Endothelial cell of umbilical vein (primary cell): Measurements from ENCODE around the gene TULP4. TPM values are rescaled to one million over a fixed set of nuclear protein-coding genes. Genes with fewer than 3 reads are reported as not detected.

Experiments used
- BruUV-seq: library from RNA; stranded (reverse); fragments of 400-500 nt; replicated peaks from 2 replicates; lab custom pipeline; 2021; lab: Mats Ljungman, UMichigan
- CTCF ChIA-PET: fragments of 300-600, 350-600 bp; sonication (Branson Sonifier 250); formaldehyde crosslinking; loops from one replicate; lab custom pipeline; 2021; ENCODE audit warnings: antibody characterized with exemption, inconsistent platforms; lab: Charles Lee
- POLR2A ChIA-PET: fragments of 300-600, 350-600 bp; sonication (Branson Sonifier 250); formaldehyde crosslinking; loops from one replicate; lab custom pipeline; 2021; ENCODE audit warnings: antibody characterized with exemption, inconsistent platforms; lab: Charles Lee
- DNase-seq: peaks from one replicate; pipeline ENCODE4 v3.0.0-alpha.2; 2011; ENCODE audit warnings: low read depth, low spot score
- FAIRE-seq: peaks from 2 replicates; lab custom pipeline; 2011; peaks lifted over from hg19 to GRCh38; lab: Jason Lieb, UNC
- H2AFZ ChIP-seq: 2 replicates; pipeline ENCODE4 v1.6.0; 2012; ENCODE audit warnings: low read depth, low read length, control low read depth, inconsistent platforms
- H3K27ac ChIP-seq: 2 replicates; pipeline ENCODE4 v1.5.1; 2011; ENCODE audit warnings: low read depth, mild to moderate bottlenecking, control low read depth, low read length, moderate library complexity; ENCODE audit not compliant: insufficient read depth
- H3K27me3 ChIP-seq, 2 experiments: 2 replicates each; pipeline versions ENCODE4 v1.6.0 to v1.6.1; 2011; ENCODE audit warnings: low read length in 2 of 2, mixed read lengths in 1 of 2; ENCODE audit not compliant: control insufficient read depth in 2 of 2, insufficient read depth in 2 of 2
- H3K36me3 ChIP-seq, 2 experiments: 2 replicates in 1 of 2; 3 replicates in 1 of 2; pipeline ENCODE4 v1.5.1; 2011; ENCODE audit warnings: low read length in 2 of 2, mild to moderate bottlenecking in 1 of 2, moderate library complexity in 1 of 2; ENCODE audit not compliant: control insufficient read depth in 2 of 2, insufficient read depth in 2 of 2; ENCODE audit errors: extremely low read depth in 1 of 2
- H3K4me1 ChIP-seq: 3 replicates; pipeline ENCODE4 v1.5.1; 2011; ENCODE audit warnings: mild to moderate bottlenecking, low read length; ENCODE audit not compliant: control insufficient read depth, insufficient read depth; ENCODE audit errors: extremely low read depth
- H3K4me2 ChIP-seq: 2 replicates; pipeline ENCODE4 v1.6.1; 2011; ENCODE audit warnings: low read length, control low read depth, mixed read lengths; ENCODE audit not compliant: insufficient read depth
- H3K4me3 ChIP-seq, 3 experiments: fragments of 200-600 bp in 1 of 3; sonication (generic), shearing (Covaris generic) in 1 of 3; replicated peaks in 1 of 3; 2 replicates each; pipeline ENCODE4 v1.5.1; 2011 to 2016; ENCODE audit warnings: control low read depth in 3 of 3, low read length in 3 of 3, mild to moderate bottlenecking in 2 of 3, inconsistent platforms in 1 of 3, low read depth in 1 of 3, moderate library complexity in 1 of 3; ENCODE audit not compliant: insufficient read depth in 1 of 3
- H3K79me2 ChIP-seq: 2 replicates; pipeline ENCODE4 v1.6.0; 2012; ENCODE audit warnings: low read length, inconsistent platforms; ENCODE audit not compliant: control insufficient read depth, insufficient read depth
- H3K9ac ChIP-seq: replicated peaks from 2 replicates; pipeline ENCODE3; 2011; ENCODE audit warnings: low read length, control low read depth; ENCODE audit not compliant: insufficient read depth; ENCODE audit errors: extremely low read depth
- H3K9me1 ChIP-seq: replicated peaks from 3 replicates; pipeline ENCODE4 v1.6.0; 2011; ENCODE audit warnings: mild to moderate bottlenecking, low read length; ENCODE audit not compliant: control insufficient read depth, insufficient read depth; ENCODE audit errors: extremely low read depth
- H3K9me3 ChIP-seq: replicated peaks from 2 replicates; pipeline ENCODE4 v1.5.1; 2012; ENCODE audit warnings: low read length, inconsistent platforms; ENCODE audit not compliant: control insufficient read depth, insufficient read depth
- H4K20me1 ChIP-seq: replicated peaks from 2 replicates; pipeline ENCODE3; 2011; ENCODE audit warnings: mild to moderate bottlenecking, low read length; ENCODE audit not compliant: control insufficient read depth, insufficient read depth; ENCODE audit errors: extremely low read depth
- EZH2 ChIP-seq: IDR thresholded peaks from 2 replicates; pipeline ENCODE4 v1.6.1; 2012; ENCODE audit warnings: borderline replicate concordance, low read depth, mild to moderate bottlenecking, moderate library complexity, low read length, inconsistent platforms; ENCODE audit not compliant: severe bottlenecking
- FOS ChIP-seq: IDR thresholded peaks from 2 replicates; pipeline ENCODE4 v1.6.1; 2011; ENCODE audit warnings: mild to moderate bottlenecking, low read length, moderate library complexity, borderline replicate concordance; ENCODE audit not compliant: insufficient read depth
- GATA2 ChIP-seq: IDR thresholded peaks from 2 replicates; pipeline ENCODE4 v1.7.0; 2011; ENCODE audit warnings: low read depth, mild to moderate bottlenecking, moderate library complexity, mixed read lengths, low read length; ENCODE audit not compliant: insufficient read length, insufficient read depth
- JUN ChIP-seq: IDR thresholded peaks from 2 replicates; pipeline ENCODE4 v1.6.1; 2011; ENCODE audit warnings: borderline replicate concordance, low read depth; ENCODE audit not compliant: insufficient read length, insufficient read depth
- MYC ChIP-seq: IDR thresholded peaks from one replicate; pipeline ENCODE4 v1.6.1; 2011; ENCODE audit warnings: mild to moderate bottlenecking, low read depth, low read length
- POLR2A ChIP-seq: IDR thresholded peaks from 2 replicates; pipeline ENCODE4 v1.6.1; 2012; ENCODE audit warnings: low read depth, mild to moderate bottlenecking, control low read depth, low read length
- POLR2AphosphoS5 ChIP-seq: IDR thresholded peaks from 2 replicates; pipeline ENCODE4 v1.6.1; 2012; ENCODE audit warnings: low read depth, mild to moderate bottlenecking, control low read depth, low read length, moderate library complexity; ENCODE audit not compliant: insufficient read depth
- dilution Hi-C: fragments of 300-500 bp; cut with MboI; formaldehyde crosslinking; loops from one replicate; pipeline ENCODE4 v1.15.0; 2019; ENCODE audit warnings: low sequenced_read_pairs; ENCODE audit not compliant: extremely low pct_ligation_motif_present
- intact Hi-C: fragments of 100-400 bp; cut with micrococcal nuclease; formaldehyde crosslinking; loops from one replicate; pipeline ENCODE4 v1.10.0; 2022
- polyA plus RNA-seq, 4 experiments: library from polyadenylated mRNA; depleted of rRNA in 3 of 4; stranded (reverse) in 3 of 4; unstranded in 1 of 4; fragments of >200 nt; gene quantifications; 2 replicates each; pipeline versions ENCODE4 v1.2.1 to v1.2.3, GENCODE V29; 2011 to 2012; ENCODE audit warnings: missing spikeins in 1 of 4
- total RNA-seq: library from RNA; stranded (reverse); gene quantifications from 2 replicates; pipeline ENCODE4 v1.2.3, GENCODE V29; 2021
- TF ChIP-seq, protein P1 (sequence below), 2 donors: IDR thresholded peaks; 1 replicate in 1 of 2; 2 replicates in 1 of 2; pipeline ENCODE4 v1.5.1; 2011; ENCODE audit warnings: low read length in 2 of 2, mild to moderate bottlenecking in 2 of 2, moderate library complexity in 2 of 2, control low read depth in 1 of 2, inconsistent platforms in 1 of 2, low read depth in 1 of 2; ENCODE audit not compliant: insufficient read depth in 1 of 2; ENCODE audit errors: extremely low read depth in 1 of 2
- TF ChIP-seq, protein P2 (sequence below): IDR thresholded peaks from 2 replicates; pipeline ENCODE4 v1.6.1; 2011; ENCODE audit not compliant: insufficient read depth, insufficient read length

Gene TULP4
- total and polyA plus RNA-seq, 2 donors (not counting 3 experiments of a cell fraction or from before 2014, with no cell fraction given) = 10.8 to 55.1 TPM

DNA sequence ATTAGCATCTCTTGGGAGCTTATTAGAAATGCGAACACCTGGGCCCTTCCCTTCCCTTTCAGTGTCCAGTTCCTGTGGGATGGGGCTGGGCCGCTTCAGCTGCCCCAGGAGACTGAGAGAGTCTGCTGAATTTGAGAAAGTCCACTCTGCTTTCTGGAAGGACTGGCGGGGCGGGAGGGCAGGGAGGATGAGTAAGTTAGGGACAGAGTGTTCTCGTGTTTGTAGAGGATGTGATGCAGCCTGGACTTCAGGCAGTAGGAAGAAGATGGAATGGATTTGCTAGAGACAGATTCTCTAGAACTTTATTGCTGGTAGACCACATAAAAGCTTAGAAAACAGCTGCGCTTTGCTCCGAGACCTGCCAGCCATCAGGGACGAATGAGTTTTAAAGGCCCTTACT is 1.1 kb upstream of the TULP4 start:
- Histone ChIP-seq H3K79me2 (no peaks in the 10 kb centered on the region), H3K9me3 (no peaks in the 10 kb centered on the region), H3K4me3 (no peak overlapping the region), H3K27me3 (no peaks in the 10 kb centered on the region), H3K27ac (no peak overlapping the region), H2AFZ (no peak overlapping the region), H3K4me1 (no peaks in the 10 kb centered on the region), H4K20me1 (no peaks in the 10 kb centered on the region), H3K4me2 (no peak overlapping the region), H3K36me3 (peaks cover 2 to 3% of the 10 kb centered on the region in 2 experiments), H3K9me1 (no peaks in the 10 kb centered on the region), H3K9ac (no peak overlapping the region)
- dilution Hi-C loops (no loop called here), intact Hi-C loops (no loop called here)
- no TSS peak for BruUV-seq
- DNase-seq (no peak), FAIRE-seq (no peak)
- ChIA-PET CTCF (no interaction called here), POLR2A (no interaction called here)
- no peak for TF ChIP-seq JUN
- no peak for TF ChIP-seq EZH2
- TF ChIP-seq POLR2AphosphoS5 = no peak
- no peak for TF ChIP-seq FOS
- TF ChIP-seq, protein P1, sequence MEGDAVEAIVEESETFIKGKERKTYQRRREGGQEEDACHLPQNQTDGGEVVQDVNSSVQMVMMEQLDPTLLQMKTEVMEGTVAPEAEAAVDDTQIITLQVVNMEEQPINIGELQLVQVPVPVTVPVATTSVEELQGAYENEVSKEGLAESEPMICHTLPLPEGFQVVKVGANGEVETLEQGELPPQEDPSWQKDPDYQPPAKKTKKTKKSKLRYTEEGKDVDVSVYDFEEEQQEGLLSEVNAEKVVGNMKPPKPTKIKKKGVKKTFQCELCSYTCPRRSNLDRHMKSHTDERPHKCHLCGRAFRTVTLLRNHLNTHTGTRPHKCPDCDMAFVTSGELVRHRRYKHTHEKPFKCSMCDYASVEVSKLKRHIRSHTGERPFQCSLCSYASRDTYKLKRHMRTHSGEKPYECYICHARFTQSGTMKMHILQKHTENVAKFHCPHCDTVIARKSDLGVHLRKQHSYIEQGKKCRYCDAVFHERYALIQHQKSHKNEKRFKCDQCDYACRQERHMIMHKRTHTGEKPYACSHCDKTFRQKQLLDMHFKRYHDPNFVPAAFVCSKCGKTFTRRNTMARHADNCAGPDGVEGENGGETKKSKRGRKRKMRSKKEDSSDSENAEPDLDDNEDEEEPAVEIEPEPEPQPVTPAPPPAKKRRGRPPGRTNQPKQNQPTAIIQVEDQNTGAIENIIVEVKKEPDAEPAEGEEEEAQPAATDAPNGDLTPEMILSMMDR (IDR thresholded peaks at IDR 0.05; ENCODE audit: extremely low read depth in 1 of 2, insufficient read depth in 1 of 2, low read depth in 1 of 2, low read length in 2 of 2) = no peak
- no peak for TF ChIP-seq POLR2A
- no peak for TF ChIP-seq GATA2
- TF ChIP-seq MYC = no peak
- TF ChIP-seq, protein P2, sequence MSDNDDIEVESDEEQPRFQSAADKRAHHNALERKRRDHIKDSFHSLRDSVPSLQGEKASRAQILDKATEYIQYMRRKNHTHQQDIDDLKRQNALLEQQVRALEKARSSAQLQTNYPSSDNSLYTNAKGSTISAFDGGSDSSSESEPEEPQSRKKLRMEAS = no peak
